ENCODE data around the gene PMF1.

DNA sequence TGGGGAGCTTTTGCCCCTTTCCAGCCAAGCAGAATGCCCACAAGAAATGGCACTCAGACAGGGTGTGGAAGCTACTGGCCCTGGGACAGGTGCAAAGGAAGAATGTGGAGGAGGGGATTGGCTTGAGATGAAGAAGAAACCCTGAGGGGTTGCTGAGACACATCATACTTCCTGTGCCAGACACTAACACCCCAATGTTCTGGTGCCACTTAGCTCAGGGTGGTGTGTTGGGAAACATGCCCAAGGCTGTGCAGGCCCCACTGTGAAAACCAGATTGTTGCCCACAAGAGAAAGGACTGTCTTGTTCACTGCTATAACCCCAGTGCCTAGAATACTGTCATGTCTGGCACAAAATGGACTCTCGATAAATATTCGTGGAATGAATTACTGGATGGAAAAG is 44.9 kb downstream of the PMF1 start:
- TF ChIP-seq, protein P1, sequence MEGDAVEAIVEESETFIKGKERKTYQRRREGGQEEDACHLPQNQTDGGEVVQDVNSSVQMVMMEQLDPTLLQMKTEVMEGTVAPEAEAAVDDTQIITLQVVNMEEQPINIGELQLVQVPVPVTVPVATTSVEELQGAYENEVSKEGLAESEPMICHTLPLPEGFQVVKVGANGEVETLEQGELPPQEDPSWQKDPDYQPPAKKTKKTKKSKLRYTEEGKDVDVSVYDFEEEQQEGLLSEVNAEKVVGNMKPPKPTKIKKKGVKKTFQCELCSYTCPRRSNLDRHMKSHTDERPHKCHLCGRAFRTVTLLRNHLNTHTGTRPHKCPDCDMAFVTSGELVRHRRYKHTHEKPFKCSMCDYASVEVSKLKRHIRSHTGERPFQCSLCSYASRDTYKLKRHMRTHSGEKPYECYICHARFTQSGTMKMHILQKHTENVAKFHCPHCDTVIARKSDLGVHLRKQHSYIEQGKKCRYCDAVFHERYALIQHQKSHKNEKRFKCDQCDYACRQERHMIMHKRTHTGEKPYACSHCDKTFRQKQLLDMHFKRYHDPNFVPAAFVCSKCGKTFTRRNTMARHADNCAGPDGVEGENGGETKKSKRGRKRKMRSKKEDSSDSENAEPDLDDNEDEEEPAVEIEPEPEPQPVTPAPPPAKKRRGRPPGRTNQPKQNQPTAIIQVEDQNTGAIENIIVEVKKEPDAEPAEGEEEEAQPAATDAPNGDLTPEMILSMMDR (IDR thresholded peaks at IDR 0.05; ENCODE audit: insufficient read depth, low read length) = no peak
- TF ChIP-seq POLR2AphosphoS5 (IDR thresholded peaks at IDR 0.05; ENCODE audit: low read depth) = no peak
- TF ChIP-seq, protein P2, sequence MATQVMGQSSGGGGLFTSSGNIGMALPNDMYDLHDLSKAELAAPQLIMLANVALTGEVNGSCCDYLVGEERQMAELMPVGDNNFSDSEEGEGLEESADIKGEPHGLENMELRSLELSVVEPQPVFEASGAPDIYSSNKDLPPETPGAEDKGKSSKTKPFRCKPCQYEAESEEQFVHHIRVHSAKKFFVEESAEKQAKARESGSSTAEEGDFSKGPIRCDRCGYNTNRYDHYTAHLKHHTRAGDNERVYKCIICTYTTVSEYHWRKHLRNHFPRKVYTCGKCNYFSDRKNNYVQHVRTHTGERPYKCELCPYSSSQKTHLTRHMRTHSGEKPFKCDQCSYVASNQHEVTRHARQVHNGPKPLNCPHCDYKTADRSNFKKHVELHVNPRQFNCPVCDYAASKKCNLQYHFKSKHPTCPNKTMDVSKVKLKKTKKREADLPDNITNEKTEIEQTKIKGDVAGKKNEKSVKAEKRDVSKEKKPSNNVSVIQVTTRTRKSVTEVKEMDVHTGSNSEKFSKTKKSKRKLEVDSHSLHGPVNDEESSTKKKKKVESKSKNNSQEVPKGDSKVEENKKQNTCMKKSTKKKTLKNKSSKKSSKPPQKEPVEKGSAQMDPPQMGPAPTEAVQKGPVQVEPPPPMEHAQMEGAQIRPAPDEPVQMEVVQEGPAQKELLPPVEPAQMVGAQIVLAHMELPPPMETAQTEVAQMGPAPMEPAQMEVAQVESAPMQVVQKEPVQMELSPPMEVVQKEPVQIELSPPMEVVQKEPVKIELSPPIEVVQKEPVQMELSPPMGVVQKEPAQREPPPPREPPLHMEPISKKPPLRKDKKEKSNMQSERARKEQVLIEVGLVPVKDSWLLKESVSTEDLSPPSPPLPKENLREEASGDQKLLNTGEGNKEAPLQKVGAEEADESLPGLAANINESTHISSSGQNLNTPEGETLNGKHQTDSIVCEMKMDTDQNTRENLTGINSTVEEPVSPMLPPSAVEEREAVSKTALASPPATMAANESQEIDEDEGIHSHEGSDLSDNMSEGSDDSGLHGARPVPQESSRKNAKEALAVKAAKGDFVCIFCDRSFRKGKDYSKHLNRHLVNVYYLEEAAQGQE (IDR thresholded peaks at IDR 0.05; ENCODE audit: insufficient replicate concordance, low read depth) = no peak
- no peak for TF ChIP-seq GABPA (IDR thresholded peaks at IDR 0.05; ENCODE audit: low read depth)

All from HL-60 (cell line).